HepG2 (cell line): Measurements from ENCODE around the gene CD40. TPM values are rescaled to one million over a fixed set of nuclear protein-coding genes. Genes with fewer than 3 reads are reported as not detected.

Experiments
- ATAC-seq: fragments of 200-7000 bp; cut with Tn5 transposase; 3 replicates; pipeline ENCODE4 v1.9.1; 2020; ENCODE audit warnings: mild to moderate bottlenecking, moderate library complexity
- BruUV-seq: library from RNA; stranded (reverse); fragments of 400-500 nt; replicated peaks from 2 replicates; lab custom pipeline; 2021; lab: Mats Ljungman, UMichigan
- CTCF ChIA-PET: fragments of 300-600 bp; formaldehyde crosslinking; extraction: SDS; loops from one replicate; lab custom pipeline; 2021; ENCODE audit warnings: low total read pairs, inconsistent platforms, low intra/inter-chr PET ratio; lab: Yijun Ruan, JAX
- POLR2A ChIA-PET: fragments of 350-600 bp; sonication (Branson Sonifier 250); formaldehyde crosslinking; loops from one replicate; lab custom pipeline; 2020; ENCODE audit warnings: antibody characterized with exemption, inconsistent platforms; lab: Yijun Ruan, JAX
- DNase-seq: peaks from one replicate; pipeline ENCODE4 v3.0.0-alpha.2; 2015; ENCODE audit warnings: low spot score
- FAIRE-seq: peaks from 3 replicates; lab custom pipeline; 2011; peaks lifted over from hg19 to GRCh38; lab: Jason Lieb, UNC
- H2AFZ ChIP-seq: one replicate; pipeline ENCODE4 v1.6.1; 2011; ENCODE audit warnings: low read length, inconsistent platforms
- H3K27ac ChIP-seq: fragments of 300-600 bp; 3 replicates; pipeline ENCODE4 v1.8.0; 2011; ENCODE audit warnings: mixed run types, mild to moderate bottlenecking, mixed read lengths, low read length, inconsistent platforms; ENCODE audit not compliant: insufficient read depth; ENCODE audit errors: extremely low read length
- H3K27me3 ChIP-seq, 2 experiments: fragments of 200-600 bp in 1 of 2; 2 replicates in 1 of 2; 3 replicates in 1 of 2; pipeline versions ENCODE4 v1.6.0 to v1.8.0; 2011; ENCODE audit warnings: low read length in 2 of 2, mild to moderate bottlenecking in 2 of 2, moderate library complexity in 2 of 2, inconsistent platforms in 1 of 2; ENCODE audit not compliant: insufficient read depth in 2 of 2, control insufficient read depth in 1 of 2
- H3K36me3 ChIP-seq, 2 experiments: fragments of 200-600 bp in 1 of 2; replicated peaks in 1 of 2; 2 replicates in 1 of 2; 3 replicates in 1 of 2; pipeline versions ENCODE4 v1.5.1 to v1.8.0; 2011; ENCODE audit warnings: low read length in 2 of 2, inconsistent platforms in 1 of 2; ENCODE audit not compliant: insufficient read depth in 2 of 2, control insufficient read depth in 1 of 2
- H3K4me1 ChIP-seq: 2 replicates; pipeline ENCODE4 v1.5.1; 2012; ENCODE audit warnings: low read length, inconsistent platforms; ENCODE audit not compliant: insufficient read depth
- H3K4me2 ChIP-seq: 2 replicates; pipeline ENCODE4 v1.6.0; 2011; ENCODE audit warnings: low read depth, low read length, inconsistent platforms
- H3K4me3 ChIP-seq, 3 experiments: fragments of 200-600 bp in 1 of 3; sonication (generic), shearing (Covaris generic) in 1 of 3; replicated peaks in 1 of 3; 2 replicates each; pipeline ENCODE4 v1.5.1; 2011 to 2016; ENCODE audit warnings: low read length in 3 of 3, inconsistent platforms in 2 of 3, low read depth in 2 of 3, mild to moderate bottlenecking in 2 of 3, control low read depth in 1 of 3, mixed read lengths in 1 of 3; ENCODE audit not compliant: insufficient read depth in 1 of 3
- H3K79me2 ChIP-seq: one replicate; pipeline ENCODE4 v1.6.1; 2011; ENCODE audit warnings: low read length, inconsistent platforms; ENCODE audit not compliant: insufficient read depth
- H3K9ac ChIP-seq: 2 replicates; pipeline ENCODE4 v1.6.0; 2011; ENCODE audit warnings: mild to moderate bottlenecking, low read depth, low read length, inconsistent platforms; ENCODE audit not compliant: insufficient read depth
- H3K9me3 ChIP-seq: 2 replicates; pipeline ENCODE4 v1.5.1; 2012; ENCODE audit warnings: mild to moderate bottlenecking, low read length
- H4K20me1 ChIP-seq: 2 replicates; pipeline ENCODE4 v1.6.0; 2011; ENCODE audit warnings: inconsistent platforms, mild to moderate bottlenecking, low read length, moderate library complexity; ENCODE audit not compliant: insufficient read depth
- HNRNPK ChIP-seq: fragments of 200-400 bp; formaldehyde crosslinking; IDR thresholded peaks from 2 replicates; pipeline ENCODE4 v1.6.1; 2018; ENCODE audit warnings: low read length, low read depth, moderate library complexity, mild to moderate bottlenecking; ENCODE audit not compliant: poor library complexity, severe bottlenecking
- ZFP1 ChIP-seq: IDR thresholded peaks from 2 replicates; pipeline ENCODE4 v1.6.1; 2016
- ZFP36 ChIP-seq: fragments of 150-350 bp; IDR thresholded peaks from 2 replicates; pipeline ENCODE4 v1.6.1; 2018; ENCODE audit warnings: borderline replicate concordance, low read length, low read depth; ENCODE audit not compliant: partially characterized antibody
- ZMYM3 ChIP-seq: sonication (generic); formaldehyde crosslinking; IDR thresholded peaks from 2 replicates; pipeline ENCODE4 v1.5.1; 2020; ENCODE audit warnings: mild to moderate bottlenecking, missing genetic modification reagents
- ZNF768 ChIP-seq: sonication (generic); formaldehyde crosslinking; IDR thresholded peaks from 2 replicates; pipeline ENCODE4 v1.4.0; 2020; ENCODE audit warnings: missing genetic modification reagents
- ZNF883 ChIP-seq: sonication (generic); formaldehyde crosslinking; IDR thresholded peaks from 2 replicates; pipeline ENCODE4 v1.5.1; 2020; ENCODE audit warnings: mild to moderate bottlenecking, missing genetic modification reagents; ENCODE audit errors: not compliant biosample characterization
- ZZZ3 ChIP-seq: sonication (generic); formaldehyde crosslinking; IDR thresholded peaks from 2 replicates; pipeline ENCODE4 v1.4.0; 2020; ENCODE audit warnings: missing genetic modification reagents, mild to moderate bottlenecking, borderline replicate concordance
- WGBS: methylation state at CpG from one replicate; pipeline ENCODE4 v1.1.6; 2017; ENCODE audit warnings: low lambda C conversion rate; 5-methylcytosine and 5-hydroxymethylcytosine counted together
- in situ Hi-C: cut with HindIII; loops from 2 replicates; pipeline ENCODE4 v1.10.0; 2017; ENCODE audit warnings: low pct_unique_long_range_greater_than_20kb; ENCODE audit not compliant: extremely low pct_ligation_motif_present
- intact Hi-C: fragments of 100-400 bp; cut with micrococcal nuclease; formaldehyde crosslinking; loops from one replicate; pipeline ENCODE4 v1.10.0; 2022; ENCODE audit not compliant: unreplicated experiment
- polyA plus RNA-seq, 8 experiments: library from polyadenylated mRNA; depleted of rRNA in 3 of 8; stranded (reverse) in 7 of 8; unstranded in 1 of 8; fragments of >200 nt; fragmentation: Illumina TruSeq in 4 of 8; extraction: Trizol in 4 of 8; gene quantifications; 2 replicates each; pipeline versions ENCODE4 v1.2.1 to v1.2.3, GENCODE V29; 2011 to 2016; ENCODE audit warnings: low read depth in 4 of 8, missing spikeins in 1 of 8, mixed read lengths in 1 of 8; ENCODE audit not compliant: insufficient read depth in 1 of 8
- total RNA-seq, 5 experiments: library from RNA; depleted of rRNA; stranded (reverse); fragments of >200 nt; fragmentation: Illumina TruSeq; extraction: Trizol; gene quantifications; 2 replicates each; pipeline ENCODE4 v1.2.3, GENCODE V29; 2016; ENCODE audit warnings: low read depth in 1 of 5

The CD40 gene
- total and polyA plus RNA-seq, 2 of the 13 experiments (the other 11 are each of a cell fraction or from before 2014, with no cell fraction given), result 4.6 to 13.4 TPM

DNA sequence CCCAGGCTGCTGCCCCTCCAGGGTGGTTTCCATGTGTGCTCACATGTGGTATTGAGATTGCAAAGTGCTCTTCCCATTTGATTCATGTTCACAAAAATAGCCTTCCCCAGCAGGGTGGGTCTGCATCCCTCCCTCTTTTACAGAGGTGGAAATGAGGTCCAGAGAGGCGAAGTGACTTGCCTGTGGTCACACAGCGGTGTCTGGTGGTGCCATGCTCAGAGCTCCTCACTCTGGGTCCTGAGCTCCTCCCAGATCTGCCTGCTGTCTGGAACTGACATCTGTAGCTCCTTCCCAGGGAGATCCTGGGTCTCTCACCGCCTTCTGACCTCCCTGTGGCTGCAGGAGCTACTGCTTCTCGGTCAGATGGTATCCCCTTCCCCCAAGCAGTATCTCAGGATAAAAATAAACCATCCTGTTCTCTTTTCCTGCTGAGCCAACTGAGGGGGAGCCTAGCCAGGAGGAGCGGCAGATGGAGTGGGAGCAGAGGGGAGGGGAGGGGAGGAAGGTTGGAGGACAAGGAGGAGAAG, 11.9 kb downstream of the CD40 start:
- Histone ChIP-seq H3K9me3 (no peaks in the 10 kb centered on the region), H3K4me1 (peaks cover 16% of the 10 kb centered on the region), H3K4me2 (no peak overlapping the region), H3K27ac (no peak overlapping the region), H3K9ac (no peak overlapping the region), H3K27me3 (peaks cover 12 to 56% of the 10 kb centered on the region in 2 experiments; a peak in 4 of 5 replicates), H2AFZ (no peak overlapping the region), H3K4me3 (no peak overlapping the region), H3K36me3 (no peaks in the 10 kb centered on the region), H4K20me1 (peaks cover 2% of the 10 kb centered on the region; the same call in 1 of the 2 replicates), H3K79me2 (no peaks in the 10 kb centered on the region)
- intact Hi-C loops (no loop called here), in situ Hi-C loops (no loop called here)
- FAIRE-seq, result no peak
- ChIA-PET CTCF (no interaction called here), POLR2A (no interaction called here)
- TF ChIP-seq ZNF768 (CRISPR knock-in tag), result peak; percentile 92
- no peak for TF ChIP-seq ZFP1 (CRISPR knock-in tag)
- no peak for TF ChIP-seq ZNF883 (CRISPR knock-in tag)
- TF ChIP-seq ZMYM3 (CRISPR knock-in tag), result peak; percentile 21; the same call in 1 of the 2 replicates
- no peak for TF ChIP-seq ZZZ3
- no peak for DNase-seq
- ATAC-seq, result no peak
- WGBS, result 10% methylated on average over 5 of the region's 5 CpGs
- BruUV-seq, result no TSS peak

DNA sequence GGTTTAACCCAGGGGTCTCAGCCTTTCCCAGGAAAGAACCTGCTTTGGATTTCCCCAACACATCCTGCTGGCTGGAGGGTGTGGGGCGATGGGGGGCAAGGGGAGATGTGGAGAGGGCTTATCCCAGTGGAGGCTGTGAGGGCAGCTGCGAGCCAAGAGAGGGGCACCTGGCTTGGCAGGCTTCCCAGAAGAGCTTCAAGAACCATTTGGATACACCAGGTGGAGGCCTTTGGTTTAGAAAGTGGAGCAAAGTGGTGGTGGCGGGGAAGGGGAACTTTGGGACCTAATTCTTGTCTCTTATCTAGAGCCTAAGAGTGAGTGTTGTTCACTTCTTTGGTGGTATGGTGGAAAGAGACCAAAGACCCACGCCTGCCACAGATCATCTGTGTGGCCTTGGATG, 12.4 kb downstream of the CD40 start:
- Histone ChIP-seq H3K4me1 (peaks cover 16% of the 10 kb centered on the region), H3K27me3 (peaks cover 12 to 61% of the 10 kb centered on the region in 2 experiments; a peak in 4 of 5 replicates), H3K4me2 (no peak overlapping the region), H3K27ac (no peak overlapping the region), H3K4me3 (no peak overlapping the region), H3K36me3 (no peaks in the 10 kb centered on the region), H2AFZ (no peak overlapping the region), H3K9me3 (no peaks in the 10 kb centered on the region), H3K79me2 (no peaks in the 10 kb centered on the region), H3K9ac (no peak overlapping the region), H4K20me1 (peaks cover 2% of the 10 kb centered on the region; the same call in 1 of the 2 replicates)
- in situ Hi-C loops (no loop called here), intact Hi-C loops (no loop called here)
- ChIA-PET CTCF (no interaction called here), POLR2A (no interaction called here)
- BruUV-seq, result no TSS peak
- no peak for FAIRE-seq
- TF ChIP-seq HNRNPK, result peak; percentile 29
- TF ChIP-seq ZFP36, result no peak
- 12% methylated on average over 4 of the region's 4 CpGs for WGBS
- no peak for ATAC-seq
- no peak for DNase-seq
